ENCODE measurements around the gene SPSB4.

Gene SPSB4

DNA sequence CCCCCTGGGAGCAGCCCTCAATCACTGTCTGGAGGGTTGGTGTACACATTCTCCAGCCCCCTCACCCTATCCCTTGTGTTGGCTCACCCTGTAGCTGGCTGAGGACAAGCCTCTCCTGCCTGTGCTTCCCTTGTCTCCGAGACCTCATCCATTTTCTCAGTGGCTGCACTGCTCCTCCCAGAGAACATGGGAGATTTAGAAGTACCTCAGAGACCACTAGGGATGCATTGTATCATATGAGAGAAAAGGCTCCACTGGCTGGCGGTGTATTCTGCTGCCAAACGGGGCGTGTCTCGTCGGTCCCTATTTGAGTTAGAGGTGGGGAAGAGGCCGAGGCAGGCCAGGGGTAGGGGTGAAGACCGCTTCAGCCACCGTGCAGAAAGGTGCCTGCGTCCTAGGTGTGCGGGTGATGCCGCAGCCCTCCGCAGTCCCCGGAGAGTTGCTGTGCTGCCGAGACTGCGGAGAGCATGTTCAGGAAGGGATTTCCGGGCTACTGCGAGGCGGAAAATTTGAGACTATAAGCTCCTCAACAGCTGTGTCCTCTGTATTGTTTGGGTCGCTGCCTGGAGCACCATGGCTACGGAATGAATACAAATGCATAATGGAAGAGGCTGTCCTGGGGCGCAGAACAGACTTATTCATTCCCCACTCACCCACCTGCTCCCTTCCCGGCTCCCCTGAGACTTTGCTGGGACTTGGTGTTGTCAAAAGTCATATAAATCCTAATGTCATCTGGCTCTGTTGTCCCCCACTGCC lies 43.8 kb downstream of the SPSB4 start:
- ATAC-seq = no peak
- TF ChIP-seq TCF4 (CRISPR knock-in tag; IDR thresholded peaks at IDR 0.05; ENCODE audit: borderline replicate concordance) (no peak), TOX (CRISPR knock-in tag; IDR thresholded peaks at IDR 0.05; ENCODE audit: borderline replicate concordance) (no peak), CSDC2 (CRISPR knock-in tag; IDR thresholded peaks at IDR 0.05) (no peak), ESRRG (CRISPR knock-in tag; IDR thresholded peaks at IDR 0.05) (no peak), ISL1 (CRISPR knock-in tag; IDR thresholded peaks at IDR 0.05) (no peak), BACH2 (CRISPR knock-in tag; IDR thresholded peaks at IDR 0.05; ENCODE audit: borderline replicate concordance) (no peak)
- TF ChIP-seq, protein P1, sequence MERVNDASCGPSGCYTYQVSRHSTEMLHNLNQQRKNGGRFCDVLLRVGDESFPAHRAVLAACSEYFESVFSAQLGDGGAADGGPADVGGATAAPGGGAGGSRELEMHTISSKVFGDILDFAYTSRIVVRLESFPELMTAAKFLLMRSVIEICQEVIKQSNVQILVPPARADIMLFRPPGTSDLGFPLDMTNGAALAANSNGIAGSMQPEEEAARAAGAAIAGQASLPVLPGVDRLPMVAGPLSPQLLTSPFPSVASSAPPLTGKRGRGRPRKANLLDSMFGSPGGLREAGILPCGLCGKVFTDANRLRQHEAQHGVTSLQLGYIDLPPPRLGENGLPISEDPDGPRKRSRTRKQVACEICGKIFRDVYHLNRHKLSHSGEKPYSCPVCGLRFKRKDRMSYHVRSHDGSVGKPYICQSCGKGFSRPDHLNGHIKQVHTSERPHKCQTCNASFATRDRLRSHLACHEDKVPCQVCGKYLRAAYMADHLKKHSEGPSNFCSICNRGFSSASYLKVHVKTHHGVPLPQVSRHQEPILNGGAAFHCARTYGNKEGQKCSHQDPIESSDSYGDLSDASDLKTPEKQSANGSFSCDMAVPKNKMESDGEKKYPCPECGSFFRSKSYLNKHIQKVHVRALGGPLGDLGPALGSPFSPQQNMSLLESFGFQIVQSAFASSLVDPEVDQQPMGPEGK (CRISPR knock-in tag; IDR thresholded peaks at IDR 0.05; ENCODE audit: borderline replicate concordance) = no peak
- TF ChIP-seq, protein P2, sequence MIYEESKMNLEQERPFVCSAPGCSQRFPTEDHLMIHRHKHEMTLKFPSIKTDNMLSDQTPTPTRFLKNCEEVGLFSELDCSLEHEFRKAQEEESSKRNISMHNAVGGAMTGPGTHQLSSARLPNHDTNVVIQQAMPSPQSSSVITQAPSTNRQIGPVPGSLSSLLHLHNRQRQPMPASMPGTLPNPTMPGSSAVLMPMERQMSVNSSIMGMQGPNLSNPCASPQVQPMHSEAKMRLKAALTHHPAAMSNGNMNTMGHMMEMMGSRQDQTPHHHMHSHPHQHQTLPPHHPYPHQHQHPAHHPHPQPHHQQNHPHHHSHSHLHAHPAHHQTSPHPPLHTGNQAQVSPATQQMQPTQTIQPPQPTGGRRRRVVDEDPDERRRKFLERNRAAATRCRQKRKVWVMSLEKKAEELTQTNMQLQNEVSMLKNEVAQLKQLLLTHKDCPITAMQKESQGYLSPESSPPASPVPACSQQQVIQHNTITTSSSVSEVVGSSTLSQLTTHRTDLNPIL (CRISPR knock-in tag; IDR thresholded peaks at IDR 0.05; ENCODE audit: low read depth) = no peak

DNA sequence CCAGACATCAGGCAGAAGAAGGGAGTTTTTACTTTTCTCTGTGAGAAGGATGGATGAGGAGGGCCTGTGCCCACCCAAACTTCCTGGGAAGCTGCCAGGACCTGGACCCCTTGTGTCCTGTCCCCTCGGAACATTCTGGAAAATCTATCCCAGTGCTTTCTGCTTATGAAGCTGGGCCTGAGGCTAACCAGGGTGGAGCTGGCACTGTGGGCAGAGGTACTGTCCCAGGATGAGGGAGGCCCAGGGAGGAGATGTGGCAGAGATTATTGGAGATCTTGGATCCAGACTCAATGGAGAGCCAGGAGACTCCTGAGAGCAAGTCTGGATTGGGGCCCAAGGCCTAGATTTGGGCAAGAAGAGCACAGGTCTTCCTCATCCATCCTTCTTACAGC lies 44.4 kb downstream of the SPSB4 start:
- no peak for TF ChIP-seq PPARA (CRISPR knock-in tag; IDR thresholded peaks at IDR 0.05; ENCODE audit: borderline replicate concordance)
- TF ChIP-seq GLIS3 (CRISPR knock-in tag; IDR thresholded peaks at IDR 0.05) = no peak
- TF ChIP-seq, protein P1 (CRISPR knock-in tag; IDR thresholded peaks at IDR 0.05; ENCODE audit: borderline replicate concordance) = no peak
- TF ChIP-seq ARNTL (CRISPR knock-in tag; IDR thresholded peaks at IDR 0.05; ENCODE audit: borderline replicate concordance, low read depth) = no peak
- TF ChIP-seq TOX (CRISPR knock-in tag; IDR thresholded peaks at IDR 0.05; ENCODE audit: borderline replicate concordance) = no peak
- no peak for TF ChIP-seq OSR1 (CRISPR knock-in tag; IDR thresholded peaks at IDR 0.05)
- TF ChIP-seq CSDC2 (CRISPR knock-in tag; IDR thresholded peaks at IDR 0.05) = no peak
- TF ChIP-seq ISL1 (CRISPR knock-in tag; IDR thresholded peaks at IDR 0.05) = no peak
- TF ChIP-seq, protein P3, sequence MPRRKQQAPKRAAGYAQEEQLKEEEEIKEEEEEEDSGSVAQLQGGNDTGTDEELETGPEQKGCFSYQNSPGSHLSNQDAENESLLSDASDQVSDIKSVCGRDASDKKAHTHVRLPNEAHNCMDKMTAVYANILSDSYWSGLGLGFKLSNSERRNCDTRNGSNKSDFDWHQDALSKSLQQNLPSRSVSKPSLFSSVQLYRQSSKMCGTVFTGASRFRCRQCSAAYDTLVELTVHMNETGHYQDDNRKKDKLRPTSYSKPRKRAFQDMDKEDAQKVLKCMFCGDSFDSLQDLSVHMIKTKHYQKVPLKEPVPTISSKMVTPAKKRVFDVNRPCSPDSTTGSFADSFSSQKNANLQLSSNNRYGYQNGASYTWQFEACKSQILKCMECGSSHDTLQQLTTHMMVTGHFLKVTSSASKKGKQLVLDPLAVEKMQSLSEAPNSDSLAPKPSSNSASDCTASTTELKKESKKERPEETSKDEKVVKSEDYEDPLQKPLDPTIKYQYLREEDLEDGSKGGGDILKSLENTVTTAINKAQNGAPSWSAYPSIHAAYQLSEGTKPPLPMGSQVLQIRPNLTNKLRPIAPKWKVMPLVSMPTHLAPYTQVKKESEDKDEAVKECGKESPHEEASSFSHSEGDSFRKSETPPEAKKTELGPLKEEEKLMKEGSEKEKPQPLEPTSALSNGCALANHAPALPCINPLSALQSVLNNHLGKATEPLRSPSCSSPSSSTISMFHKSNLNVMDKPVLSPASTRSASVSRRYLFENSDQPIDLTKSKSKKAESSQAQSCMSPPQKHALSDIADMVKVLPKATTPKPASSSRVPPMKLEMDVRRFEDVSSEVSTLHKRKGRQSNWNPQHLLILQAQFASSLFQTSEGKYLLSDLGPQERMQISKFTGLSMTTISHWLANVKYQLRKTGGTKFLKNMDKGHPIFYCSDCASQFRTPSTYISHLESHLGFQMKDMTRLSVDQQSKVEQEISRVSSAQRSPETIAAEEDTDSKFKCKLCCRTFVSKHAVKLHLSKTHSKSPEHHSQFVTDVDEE (CRISPR knock-in tag; IDR thresholded peaks at IDR 0.05) = no peak
- no peak for TF ChIP-seq ZFP30 (CRISPR knock-in tag; IDR thresholded peaks at IDR 0.05)
- no peak for TF ChIP-seq TCF4 (CRISPR knock-in tag; IDR thresholded peaks at IDR 0.05; ENCODE audit: borderline replicate concordance)
- TF ChIP-seq RARB (CRISPR knock-in tag; IDR thresholded peaks at IDR 0.05) = no peak
- TF ChIP-seq ZC3H10 (CRISPR knock-in tag; IDR thresholded peaks at IDR 0.05) = no peak
- no peak for TF ChIP-seq ZFP3 (CRISPR knock-in tag; IDR thresholded peaks at IDR 0.05)
- TF ChIP-seq ESRRG (CRISPR knock-in tag; IDR thresholded peaks at IDR 0.05) = no peak

DNA sequence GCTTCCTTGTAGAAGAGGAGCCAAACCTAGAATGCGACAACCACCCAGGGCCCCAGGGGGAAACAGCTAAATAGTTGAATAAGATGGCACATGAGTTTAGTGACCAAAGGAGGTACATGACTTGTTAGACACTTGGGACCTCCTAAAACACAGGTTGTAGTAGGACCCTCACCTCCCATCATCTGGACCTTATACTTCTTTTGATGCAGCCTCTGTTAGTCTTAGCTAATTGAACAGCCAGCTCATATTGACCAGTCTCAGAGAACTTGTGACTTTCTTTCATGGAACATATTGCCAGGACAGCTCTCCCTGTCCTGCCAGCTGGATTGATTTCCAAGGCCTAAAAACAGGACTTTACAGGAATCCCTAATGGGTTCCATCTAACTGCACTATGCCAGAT lies 45.0 kb downstream of the SPSB4 start:
- ATAC-seq = no peak

More for the DNA sequence above, 44.4 kb downstream of the SPSB4 start:
- ATAC-seq = no peak

More for the DNA sequence above, 45.0 kb downstream of the SPSB4 start:
- TF ChIP-seq ZFP30 (CRISPR knock-in tag; IDR thresholded peaks at IDR 0.05) (no peak), ARNTL (CRISPR knock-in tag; IDR thresholded peaks at IDR 0.05; ENCODE audit: borderline replicate concordance, low read depth) (no peak), BACH2 (CRISPR knock-in tag; IDR thresholded peaks at IDR 0.05; ENCODE audit: borderline replicate concordance) (no peak), TOX (CRISPR knock-in tag; IDR thresholded peaks at IDR 0.05; ENCODE audit: borderline replicate concordance) (no peak), ZNF70 (CRISPR knock-in tag; IDR thresholded peaks at IDR 0.05) (peak; percentile 96), ISL1 (CRISPR knock-in tag; IDR thresholded peaks at IDR 0.05) (no peak)
- TF ChIP-seq, protein P3 (CRISPR knock-in tag; IDR thresholded peaks at IDR 0.05) = no peak
